K562 (cell line): ENCODE results near the gene PTPN14.

Experiments used
- JUND ChIP-seq, 2 experiments: IDR thresholded peaks; 2 replicates in 1 of 2; 3 replicates in 1 of 2; pipeline ENCODE4 v1.6.1; 2011; ENCODE audit warnings: borderline replicate concordance in 2 of 2, low read depth in 2 of 2, low read length in 2 of 2, improper control_type of control experiment in 1 of 2, missing biosample characterization in 1 of 2, missing genetic modification characterization in 1 of 2, missing genetic modification reagents in 1 of 2
- PREB ChIP-seq: sonication (generic); formaldehyde crosslinking; IDR thresholded peaks from 2 replicates; pipeline ENCODE4 v1.8.1; 2023; ENCODE audit warnings: mild to moderate bottlenecking, missing genetic modification reagents
- RAD21 ChIP-seq, 2 experiments: fragments of 250-450 bp in 1 of 2; fragments of 450-650 bp in 1 of 2; sonication (Bioruptor Pico) in 1 of 2; formaldehyde crosslinking in 1 of 2; IDR thresholded peaks in 1 of 2; conservative IDR thresholded peaks in 1 of 2; 2 replicates each; pipeline versions ENCODE4 v1.4.0 to v1.8.0; 2020 to 2022; ENCODE audit warnings: mild to moderate bottlenecking in 2 of 2, moderate library complexity in 1 of 2

- TF ChIP-seq RAD21 (CRISPR knock-in tag; conservative IDR thresholded peaks at IDR 0.05 in 1 of 2, IDR thresholded peaks at IDR 0.05 in 1 of 2) (no peak), PREB (no peak), JUND (IDR thresholded peaks at IDR 0.05; ENCODE audit: borderline replicate concordance, low read depth, low read length) (no peak), JUND (tag; IDR thresholded peaks at IDR 0.05; ENCODE audit: borderline replicate concordance, low read depth, low read length) (no peak)
These were observed 59.8 kb downstream of the PTPN14 start for GRCh38 chr1:214491468-214492146.
